Astrocyte (in vitro differentiated cells and primary cell): ENCODE measurements around the gene OR2C3. TPM values are rescaled to one million over a fixed set of nuclear protein-coding genes. Genes with fewer than 3 reads are reported as not detected.
A peak's percentile ranks its signal among the peaks of the same experiment; 100 is the strongest.

Experiments
- DNase-seq: peaks from one replicate; pipeline ENCODE4 v3.0.0-alpha.2; 2010; ENCODE audit warnings: low read depth
- FAIRE-seq: peaks from 2 replicates; lab custom pipeline; 2011; peaks lifted over from hg19 to GRCh38; lab: Jason Lieb, UNC
- H2AFZ ChIP-seq: 2 replicates; pipeline ENCODE4 v1.6.0; 2012; ENCODE audit warnings: low read depth, low read length, inconsistent platforms
- H3K27ac ChIP-seq: 2 replicates; pipeline ENCODE4 v1.5.1; 2011; ENCODE audit warnings: low read depth, low read length, inconsistent platforms
- H3K27me3 ChIP-seq: 2 replicates; pipeline ENCODE4 v1.6.0; 2011; ENCODE audit warnings: low read length, inconsistent platforms; ENCODE audit not compliant: insufficient read depth
- H3K36me3 ChIP-seq: 2 replicates; pipeline ENCODE4 v1.5.1; 2011; ENCODE audit warnings: low read length, inconsistent platforms; ENCODE audit not compliant: insufficient read depth
- H3K4me1 ChIP-seq: 2 replicates; pipeline ENCODE4 v1.5.1; 2011; ENCODE audit warnings: low read length, inconsistent platforms; ENCODE audit not compliant: insufficient read depth
- H3K4me2 ChIP-seq: 2 replicates; pipeline ENCODE4 v1.6.0; 2012; ENCODE audit warnings: low read length, inconsistent platforms
- H3K4me3 ChIP-seq: 2 replicates; pipeline ENCODE4 v1.5.1; 2011; ENCODE audit warnings: low read depth, mild to moderate bottlenecking, low read length, inconsistent platforms; ENCODE audit not compliant: insufficient read depth
- H3K79me2 ChIP-seq: 2 replicates; pipeline ENCODE4 v1.6.0; 2012; ENCODE audit warnings: mild to moderate bottlenecking, low read length, inconsistent platforms; ENCODE audit not compliant: insufficient read depth
- H3K9ac ChIP-seq: 2 replicates; pipeline ENCODE4 v1.6.0; 2012; ENCODE audit warnings: mild to moderate bottlenecking, low read length, inconsistent platforms
- H3K9me3 ChIP-seq: 2 replicates; pipeline ENCODE4 v1.5.1; 2012; ENCODE audit warnings: low read depth, mild to moderate bottlenecking, low read length, inconsistent platforms; ENCODE audit not compliant: insufficient read depth
- H4K20me1 ChIP-seq: 2 replicates; pipeline ENCODE4 v1.6.0; 2012; ENCODE audit warnings: low read length, inconsistent platforms; ENCODE audit not compliant: insufficient read depth
- H3K27ac Mint-ChIP-seq: one replicate; pipeline ENCODE4 v1.8.0; 2021; ENCODE audit warnings: mild to moderate bottlenecking, mixed read lengths; ENCODE audit not compliant: unreplicated experiment
- H3K27me3 Mint-ChIP-seq: one replicate; pipeline ENCODE4 v1.8.0; 2021; ENCODE audit warnings: low read depth, mixed read lengths; ENCODE audit not compliant: unreplicated experiment
- H3K36me3 Mint-ChIP-seq: one replicate; pipeline ENCODE4 v1.8.0; 2021; ENCODE audit warnings: low read depth, mixed read lengths; ENCODE audit not compliant: unreplicated experiment
- H3K4me1 Mint-ChIP-seq: one replicate; pipeline ENCODE4 v1.8.0; 2021; ENCODE audit warnings: low read depth, mixed read lengths; ENCODE audit not compliant: unreplicated experiment
- H3K4me3 Mint-ChIP-seq: one replicate; pipeline ENCODE4 v1.8.0; 2021; ENCODE audit warnings: mild to moderate bottlenecking, moderate library complexity, mixed read lengths; ENCODE audit not compliant: unreplicated experiment
- H3K9me3 Mint-ChIP-seq: one replicate; pipeline ENCODE4 v1.8.0; 2021; ENCODE audit warnings: mild to moderate bottlenecking, mixed read lengths; ENCODE audit not compliant: unreplicated experiment
- EZH2 ChIP-seq: IDR thresholded peaks from 2 replicates; pipeline ENCODE4 v1.6.1; 2012; ENCODE audit warnings: mild to moderate bottlenecking, low read length, inconsistent platforms; ENCODE audit not compliant: insufficient read depth
- total RNA-seq: library from RNA; stranded (reverse); gene quantifications from 2 replicates; pipeline ENCODE4 v1.2.1, GENCODE V29; 2021
- TF ChIP-seq, protein P1 (sequence below): IDR thresholded peaks from 2 replicates; pipeline ENCODE4 v1.5.1; 2011; ENCODE audit warnings: low read depth, mild to moderate bottlenecking, inconsistent platforms, low read length, moderate library complexity; ENCODE audit not compliant: insufficient read depth

OR2C3 gene
- total RNA-seq, 1 donor from 2014 or later = not detected

DNA sequence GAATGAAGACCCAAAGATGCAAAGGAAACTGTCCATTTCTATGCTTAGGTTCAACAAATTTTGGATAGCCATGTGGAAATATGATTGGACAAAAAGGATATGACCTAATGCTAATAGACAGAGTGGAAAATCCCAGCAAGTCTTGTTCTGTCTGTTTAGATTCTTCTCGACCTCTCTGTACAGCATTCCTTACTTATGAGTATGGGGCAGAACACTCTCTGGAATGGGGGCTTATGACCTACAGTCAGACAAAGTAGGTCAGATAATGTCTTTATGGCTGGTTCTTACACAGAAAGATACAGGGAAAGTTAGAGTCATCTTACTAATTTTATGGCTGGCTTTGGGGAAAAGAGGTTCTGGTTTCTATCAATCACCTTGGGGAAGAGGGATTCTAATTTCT lies 15.5 kb upstream of the OR2C3 start:
- H3K4me2 ChIP-seq = no peak overlapping the region
- Mint-ChIP-seq H3K9me3 (peaks cover 2% of the 10 kb centered on the region), H3K27ac (peak overlapping the region; percentile 100), H3K27me3 (no peaks in the 10 kb centered on the region), H3K36me3 (no peaks in the 10 kb centered on the region), H3K4me3 (peak overlapping the region; percentile 58), H3K4me1 (peaks cover 14% of the 10 kb centered on the region)
- no peak overlapping the region for H3K9ac ChIP-seq
- no peak for FAIRE-seq
- DNase-seq = peak; percentile 32
- no peak for TF ChIP-seq EZH2
- TF ChIP-seq, protein P1, sequence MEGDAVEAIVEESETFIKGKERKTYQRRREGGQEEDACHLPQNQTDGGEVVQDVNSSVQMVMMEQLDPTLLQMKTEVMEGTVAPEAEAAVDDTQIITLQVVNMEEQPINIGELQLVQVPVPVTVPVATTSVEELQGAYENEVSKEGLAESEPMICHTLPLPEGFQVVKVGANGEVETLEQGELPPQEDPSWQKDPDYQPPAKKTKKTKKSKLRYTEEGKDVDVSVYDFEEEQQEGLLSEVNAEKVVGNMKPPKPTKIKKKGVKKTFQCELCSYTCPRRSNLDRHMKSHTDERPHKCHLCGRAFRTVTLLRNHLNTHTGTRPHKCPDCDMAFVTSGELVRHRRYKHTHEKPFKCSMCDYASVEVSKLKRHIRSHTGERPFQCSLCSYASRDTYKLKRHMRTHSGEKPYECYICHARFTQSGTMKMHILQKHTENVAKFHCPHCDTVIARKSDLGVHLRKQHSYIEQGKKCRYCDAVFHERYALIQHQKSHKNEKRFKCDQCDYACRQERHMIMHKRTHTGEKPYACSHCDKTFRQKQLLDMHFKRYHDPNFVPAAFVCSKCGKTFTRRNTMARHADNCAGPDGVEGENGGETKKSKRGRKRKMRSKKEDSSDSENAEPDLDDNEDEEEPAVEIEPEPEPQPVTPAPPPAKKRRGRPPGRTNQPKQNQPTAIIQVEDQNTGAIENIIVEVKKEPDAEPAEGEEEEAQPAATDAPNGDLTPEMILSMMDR = no peak
- no peaks in the 10 kb centered on the region for H4K20me1 ChIP-seq
- H3K9me3 ChIP-seq = no peaks in the 10 kb centered on the region
- no peaks in the 10 kb centered on the region for H3K36me3 ChIP-seq
- peak overlapping the region; percentile 31 for H3K27ac ChIP-seq
- no peak overlapping the region for H3K4me3 ChIP-seq
- no peaks in the 10 kb centered on the region for H3K79me2 ChIP-seq
- H3K27me3 ChIP-seq = no peaks in the 10 kb centered on the region
- no peak overlapping the region for H2AFZ ChIP-seq
- no peaks in the 10 kb centered on the region for H3K4me1 ChIP-seq

DNA sequence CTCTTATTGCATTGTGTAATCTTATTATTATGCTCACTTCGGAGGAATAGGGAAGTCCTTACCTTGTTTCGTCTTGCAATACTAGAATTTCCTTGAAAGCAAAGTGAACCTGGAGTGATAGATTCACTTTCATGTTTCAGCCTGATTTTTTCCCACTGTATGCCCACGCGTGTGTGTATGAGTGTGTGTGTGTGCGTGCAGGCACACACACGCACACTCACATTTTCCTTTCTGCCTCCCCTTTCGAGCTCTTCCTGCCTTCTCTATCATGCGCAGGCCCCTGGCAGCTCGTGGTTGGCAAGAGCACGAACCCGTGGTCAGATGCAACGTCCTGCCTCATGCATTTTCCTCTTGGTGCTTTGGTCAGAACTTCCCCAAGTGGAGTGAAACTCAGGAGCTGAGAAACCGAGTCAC lies 12.5 kb upstream of the OR2C3 start, which contains the start of gene GCSAML:
Gene GCSAML (plus strand): TSS at position 366 of the 414 bp plus-strand sequence. CDS start 58 bp downstream, outside the sequence.
- H3K27ac ChIP-seq = no peak within 1 kb of the TSS
- H3K36me3 ChIP-seq = no peaks in the 10 kb centered on the region
- H4K20me1 ChIP-seq = no peaks in the 10 kb centered on the region
- H3K9me3 ChIP-seq = no peaks in the 10 kb centered on the region
- Mint-ChIP-seq H3K4me3 (no peak within 1 kb of the TSS), H3K36me3 (no peaks in the 10 kb centered on the region), H3K4me1 (peaks cover 14% of the 10 kb centered on the region), H3K27ac (no peak within 1 kb of the TSS), H3K9me3 (peaks cover 2% of the 10 kb centered on the region), H3K27me3 (no peaks in the 10 kb centered on the region)
- FAIRE-seq (no peak), DNase-seq (no peak)
- H3K9ac ChIP-seq = no peak within 1 kb of the TSS
- no peaks in the 10 kb centered on the region for H3K27me3 ChIP-seq
- no peaks in the 10 kb centered on the region for H3K4me1 ChIP-seq
- no peak within 1 kb of the TSS for H3K4me3 ChIP-seq
- no peaks in the 10 kb centered on the region for H3K79me2 ChIP-seq
- H2AFZ ChIP-seq = no peak within 1 kb of the TSS
- no peak within 1 kb of the TSS for H3K4me2 ChIP-seq
- no peak for TF ChIP-seq EZH2
- TF ChIP-seq, protein P1 = no peak

DNA sequence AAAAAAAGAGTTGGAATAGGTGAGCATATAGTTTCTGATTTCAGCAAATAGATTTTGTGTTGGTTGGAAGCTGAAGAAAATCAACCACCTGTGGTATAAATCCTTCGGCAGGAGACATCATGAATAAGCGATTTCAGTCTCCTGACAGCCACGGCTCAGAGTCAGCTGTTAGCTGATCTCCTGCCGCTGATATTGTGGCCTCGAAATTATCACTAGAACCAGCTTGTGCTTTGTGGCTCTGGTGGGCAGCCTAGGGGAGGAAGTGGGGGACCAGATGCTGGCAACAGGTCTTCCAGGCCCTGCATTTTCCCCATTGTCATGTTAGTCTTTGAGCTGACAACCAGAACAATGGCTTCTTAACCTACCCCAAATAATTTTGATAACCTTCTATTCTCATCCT lies 11.9 kb upstream of the OR2C3 start:
- no peak overlapping the region for H3K4me2 ChIP-seq
- H3K4me3 ChIP-seq = no peak overlapping the region
- peaks cover 14% of the 10 kb centered on the region for H3K4me1 Mint-ChIP-seq
- H3K79me2 ChIP-seq = no peaks in the 10 kb centered on the region
- H3K27me3 ChIP-seq = no peaks in the 10 kb centered on the region
- peaks cover 2% of the 10 kb centered on the region for H3K9me3 Mint-ChIP-seq
- H3K9ac ChIP-seq = no peak overlapping the region
- no peak overlapping the region for H3K4me3 Mint-ChIP-seq
- H4K20me1 ChIP-seq = no peaks in the 10 kb centered on the region
- H3K27ac ChIP-seq = no peak overlapping the region
- no peaks in the 10 kb centered on the region for H3K4me1 ChIP-seq
- no peaks in the 10 kb centered on the region for H3K36me3 ChIP-seq
- no peak for TF ChIP-seq EZH2
- TF ChIP-seq, protein P1 = no peak
- no peaks in the 10 kb centered on the region for H3K36me3 Mint-ChIP-seq
- no peak overlapping the region for H2AFZ ChIP-seq
- DNase-seq (no peak), FAIRE-seq (no peak)
- no peaks in the 10 kb centered on the region for H3K27me3 Mint-ChIP-seq
- H3K9me3 ChIP-seq = no peaks in the 10 kb centered on the region
- H3K27ac Mint-ChIP-seq = no peak overlapping the region
